ENCODE data around the gene HHIP.

Gene HHIP

GRCh38 chr4:144714166-144714565, 68.2 kb downstream of the HHIP start:
- ChIA-PET CTCF (no interaction called here), POLR2A (no interaction called here)
- TF ChIP-seq FOXA1 (IDR thresholded peaks at IDR 0.05) (no peak), CTBP1 (IDR thresholded peaks at IDR 0.05; ENCODE audit: borderline replicate concordance) (no peak), ZNF384 (IDR thresholded peaks at IDR 0.05) (no peak), ARNT (IDR thresholded peaks at IDR 0.05) (no peak), SP1 (IDR thresholded peaks at IDR 0.05) (no peak), SUZ12 (IDR thresholded peaks at IDR 0.05) (no peak), PKNOX1 (IDR thresholded peaks at IDR 0.05) (no peak), NFRKB (IDR thresholded peaks at IDR 0.05) (no peak), FOXM1 (IDR thresholded peaks at IDR 0.05; ENCODE audit: borderline replicate concordance) (no peak), BHLHE40 (IDR thresholded peaks at IDR 0.05; ENCODE audit: borderline replicate concordance) (no peak), TARDBP (IDR thresholded peaks at IDR 0.05) (no peak), L3MBTL2 (conservative IDR thresholded peaks at IDR 0.05) (no peak), HDGF (IDR thresholded peaks at IDR 0.05; ENCODE audit: borderline replicate concordance) (no peak), ELF4 (IDR thresholded peaks at IDR 0.05) (no peak), FOXK2 (IDR thresholded peaks at IDR 0.05) (no peak), LEF1 (IDR thresholded peaks at IDR 0.05; ENCODE audit: borderline replicate concordance) (no peak)

GRCh38 chr4:144715230-144715629, 69.3 kb downstream of the HHIP start:
- ChIA-PET POLR2A (no interaction called here), CTCF (interaction anchor here (0.6 kb wide), 1 partner anchor 351 kb away, joined by 3 read pairs; no protein-coding TSS in a partner anchor)
- TF ChIP-seq LEF1 (IDR thresholded peaks at IDR 0.05; ENCODE audit: borderline replicate concordance), result no peak
- TF ChIP-seq CTBP1 (IDR thresholded peaks at IDR 0.05; ENCODE audit: borderline replicate concordance), result no peak

More at GRCh38 chr4:144714166-144714565, 68.2 kb downstream of the HHIP start:
- no peak for DNase-seq (ENCODE audit: extremely low spot score)

GRCh38 chr4:144716778-144717177, 70.8 kb downstream of the HHIP start:
- CTCF ChIA-PET, result no interaction called here
- POLR2A ChIA-PET, result no interaction called here

More at GRCh38 chr4:144715230-144715629, 69.3 kb downstream of the HHIP start:
- DNase-seq (ENCODE audit: extremely low spot score), result no peak

GRCh38 chr4:144718958-144719512, 73.1 kb downstream of the HHIP start:
- TF ChIP-seq TARDBP (IDR thresholded peaks at IDR 0.05), result no peak
- POLR2A ChIA-PET, result no interaction called here
- CTCF ChIA-PET, result no interaction called here
- no peak for DNase-seq (ENCODE audit: extremely low spot score)

More at GRCh38 chr4:144716778-144717177, 70.8 kb downstream of the HHIP start:
- TF ChIP-seq BHLHE40 (IDR thresholded peaks at IDR 0.05; ENCODE audit: borderline replicate concordance) (no peak), ARNT (IDR thresholded peaks at IDR 0.05) (no peak), FOXA1 (IDR thresholded peaks at IDR 0.05) (no peak), L3MBTL2 (conservative IDR thresholded peaks at IDR 0.05) (no peak)
- DNase-seq (ENCODE audit: extremely low spot score), result no peak

GRCh38 chr4:144720491-144720890, 74.5 kb downstream of the HHIP start:
- POLR2A ChIA-PET, result no interaction called here
- DNase-seq (ENCODE audit: extremely low spot score), result no peak
- CTCF ChIA-PET, result no interaction called here
- TF ChIP-seq FOXK2 (IDR thresholded peaks at IDR 0.05) (no peak), PKNOX1 (IDR thresholded peaks at IDR 0.05) (no peak), HDGF (IDR thresholded peaks at IDR 0.05; ENCODE audit: borderline replicate concordance) (no peak), ARNT (IDR thresholded peaks at IDR 0.05) (no peak)

GRCh38 chr4:144721994-144722393, 76.0 kb downstream of the HHIP start:
- CTCF ChIA-PET, result no interaction called here
- no peak for TF ChIP-seq HDGF (IDR thresholded peaks at IDR 0.05; ENCODE audit: borderline replicate concordance)
- TF ChIP-seq SP1 (IDR thresholded peaks at IDR 0.05), result no peak
- TF ChIP-seq LEF1 (IDR thresholded peaks at IDR 0.05; ENCODE audit: borderline replicate concordance), result no peak
- TF ChIP-seq BHLHE40 (IDR thresholded peaks at IDR 0.05; ENCODE audit: borderline replicate concordance), result no peak
- TF ChIP-seq L3MBTL2 (conservative IDR thresholded peaks at IDR 0.05), result no peak
- TF ChIP-seq ZNF384 (IDR thresholded peaks at IDR 0.05), result no peak
- TF ChIP-seq ARNT (IDR thresholded peaks at IDR 0.05), result no peak
- TF ChIP-seq FOXK2 (IDR thresholded peaks at IDR 0.05), result no peak
- TF ChIP-seq ELF4 (IDR thresholded peaks at IDR 0.05), result no peak
- POLR2A ChIA-PET, result no interaction called here
- no peak for DNase-seq (ENCODE audit: extremely low spot score)

GRCh38 chr4:144723471-144723870, 77.5 kb downstream of the HHIP start:
- TF ChIP-seq ZNF384 (IDR thresholded peaks at IDR 0.05) (no peak), HDGF (IDR thresholded peaks at IDR 0.05; ENCODE audit: borderline replicate concordance) (no peak), ARNT (IDR thresholded peaks at IDR 0.05) (no peak), LEF1 (IDR thresholded peaks at IDR 0.05; ENCODE audit: borderline replicate concordance) (no peak), NFRKB (IDR thresholded peaks at IDR 0.05) (no peak)
- DNase-seq (ENCODE audit: extremely low spot score), result no peak
- ChIA-PET CTCF (interaction anchor here (1.1 kb wide), 1 partner anchor 135 kb away, joined by 3 read pairs; no protein-coding TSS in a partner anchor), POLR2A (no interaction called here)

GRCh38 chr4:144729175-144729574, 83.2 kb downstream of the HHIP start:
- POLR2A ChIA-PET, result no interaction called here
- no peak for DNase-seq (ENCODE audit: extremely low spot score)
- TF ChIP-seq TARDBP (IDR thresholded peaks at IDR 0.05) (no peak), LEF1 (IDR thresholded peaks at IDR 0.05; ENCODE audit: borderline replicate concordance) (no peak), L3MBTL2 (conservative IDR thresholded peaks at IDR 0.05) (no peak), PKNOX1 (IDR thresholded peaks at IDR 0.05) (no peak), ZNF384 (IDR thresholded peaks at IDR 0.05) (no peak), NFRKB (IDR thresholded peaks at IDR 0.05) (no peak), ELF4 (IDR thresholded peaks at IDR 0.05) (no peak), FOXM1 (IDR thresholded peaks at IDR 0.05; ENCODE audit: borderline replicate concordance) (no peak), CTBP1 (IDR thresholded peaks at IDR 0.05; ENCODE audit: borderline replicate concordance) (no peak), FOXA1 (IDR thresholded peaks at IDR 0.05) (no peak), SUZ12 (IDR thresholded peaks at IDR 0.05) (no peak), HDGF (IDR thresholded peaks at IDR 0.05; ENCODE audit: borderline replicate concordance) (no peak)
- CTCF ChIA-PET, result no interaction called here
